ENCODE measurements around the gene CDPF1. TPM values are rescaled to one million over a fixed set of nuclear protein-coding genes. Genes with fewer than 3 reads are reported as not detected.

The CDPF1 gene
- total and polyA plus RNA-seq, 10 donors: 7.7 to 19.6 (median 9.5) TPM

- H3K27me3 ChIP-seq (replicated peaks in 1 of 7): no peaks in the 10 kb centered on the region
- TF ChIP-seq POLR2A (IDR thresholded peaks at IDR 0.05) (no peak), POLR2AphosphoS5 (IDR thresholded peaks at IDR 0.05) (no peak), CTCF (IDR thresholded peaks at IDR 0.05 in 8 of 11, conservative IDR thresholded peaks at IDR 0.05 in 3 of 11) (no peak)
- H3K4me3 ChIP-seq: no peak overlapping the region
- H3K9me3 ChIP-seq: peaks cover 4 to 22% (median 18%) of the 10 kb centered on the region in 8 donors
- no peak overlapping the region for H3K27ac ChIP-seq
- WGBS, 5 donors: 91 to 97% (median 95%) methylated on average over 4 of the region's 4 CpGs
- intact Hi-C loops (cut with DNase I; ENCODE audit: low total_unique reads): no loop called here
- no peak for DNase-seq
- peaks cover 0 to 96% (median 43%) of the 10 kb centered on the region in 6 donors for H3K36me3 ChIP-seq
- H3K4me1 ChIP-seq: no peaks in the 10 kb centered on the region
Observed at GRCh38 chr22:46213052-46213451, 37.0 kb downstream of the CDPF1 start.

GRCh38 chr22:46212195-46212594, 37.9 kb downstream of the CDPF1 start:
- peaks cover 4 to 25% (median 18%) of the 10 kb centered on the region in 8 donors for H3K9me3 ChIP-seq
- H3K27ac ChIP-seq: no peak overlapping the region
- no peak overlapping the region for H3K4me3 ChIP-seq
- intact Hi-C loops (cut with DNase I; ENCODE audit: low total_unique reads): no loop called here
- H3K4me1 ChIP-seq: no peaks in the 10 kb centered on the region
- peaks cover 0 to 93% (median 38%) of the 10 kb centered on the region in 6 donors for H3K36me3 ChIP-seq
- H3K27me3 ChIP-seq (replicated peaks in 1 of 7): no peaks in the 10 kb centered on the region
- TF ChIP-seq POLR2A (IDR thresholded peaks at IDR 0.05): no peak
- no peak for TF ChIP-seq CTCF (IDR thresholded peaks at IDR 0.05 in 8 of 11, conservative IDR thresholded peaks at IDR 0.05 in 3 of 11)
- no peak for TF ChIP-seq POLR2AphosphoS5 (IDR thresholded peaks at IDR 0.05)
- DNase-seq: no peak
- WGBS, 5 donors: 71 to 88% (median 81%) methylated on average over 4 of the region's 4 CpGs

GRCh38 chr22:46209262-46209661, 40.8 kb downstream of the CDPF1 start:
- DNase-seq: no peak
- Histone ChIP-seq H3K9me3 (peaks cover 4 to 33% (median 26%) of the 10 kb centered on the region in 8 donors), H3K27me3 (replicated peaks in 1 of 7) (no peaks in the 10 kb centered on the region), H3K36me3 (peaks cover 0 to 76% (median 23%) of the 10 kb centered on the region in 6 donors), H3K4me3 (no peak overlapping the region), H3K4me1 (no peaks in the 10 kb centered on the region), H3K27ac (no peak overlapping the region)
- TF ChIP-seq POLR2AphosphoS5 (IDR thresholded peaks at IDR 0.05) (no peak), POLR2A (IDR thresholded peaks at IDR 0.05) (no peak)
- 96 to 100% (median 98%) methylated on average over 1 of the region's 1 CpG for WGBS, 5 donors
- intact Hi-C loops (cut with DNase I; ENCODE audit: low total_unique reads): no loop called here

GRCh38 chr22:46203601-46203980, 46.5 kb downstream of the CDPF1 start:
- no peak for TF ChIP-seq POLR2AphosphoS5 (IDR thresholded peaks at IDR 0.05)
- no peak for TF ChIP-seq POLR2A (IDR thresholded peaks at IDR 0.05)
- no peak for TF ChIP-seq CTCF (IDR thresholded peaks at IDR 0.05 in 8 of 11, conservative IDR thresholded peaks at IDR 0.05 in 3 of 11)
- DNase-seq: no peak
- Histone ChIP-seq H3K4me1 (peaks cover 0 to 5% (median 0%) of the 10 kb centered on the region in 6 donors), H3K4me3 (no peak overlapping the region), H3K9me3 (peaks cover 0 to 25% (median 20%) of the 10 kb centered on the region in 8 donors), H3K27me3 (replicated peaks in 1 of 7) (no peaks in the 10 kb centered on the region), H3K36me3 (peaks cover 0 to 84% (median 38%) of the 10 kb centered on the region in 6 donors), H3K27ac (no peak overlapping the region)
- intact Hi-C loops (cut with DNase I; ENCODE audit: low total_unique reads): no loop called here
- 94 to 99% (median 96%) methylated on average over 7 of the region's 7 CpGs for WGBS, 5 donors
